Measurements from ENCODE around the gene G6PC3.
A peak's percentile ranks its signal among the peaks of the same experiment; 100 is the strongest.

The G6PC3 gene

DNA sequence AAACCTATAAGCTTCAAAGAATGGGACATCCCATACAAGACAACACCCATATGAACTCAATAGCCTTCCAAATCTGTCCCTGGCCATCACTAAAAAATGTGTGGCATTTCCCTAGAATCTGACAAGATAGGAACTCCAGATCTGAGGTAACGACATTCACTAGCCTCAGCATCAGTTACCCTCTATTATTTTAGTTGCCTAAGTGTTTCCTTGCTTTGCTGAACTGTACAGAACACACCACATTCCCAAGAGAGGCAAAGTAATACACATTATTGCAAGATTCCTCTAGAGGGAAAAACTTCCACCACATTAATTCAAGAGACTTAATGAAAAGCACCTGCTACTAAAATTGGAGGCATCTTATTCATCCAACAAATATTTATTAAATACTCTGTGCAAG lies 9.1 kb upstream of the G6PC3 start:
- DNase-seq = peak; percentile 56

- no peak for DNase-seq
Observed at GRCh38 chr17:44062871-44063270, 7.7 kb upstream of the G6PC3 start.

DNA sequence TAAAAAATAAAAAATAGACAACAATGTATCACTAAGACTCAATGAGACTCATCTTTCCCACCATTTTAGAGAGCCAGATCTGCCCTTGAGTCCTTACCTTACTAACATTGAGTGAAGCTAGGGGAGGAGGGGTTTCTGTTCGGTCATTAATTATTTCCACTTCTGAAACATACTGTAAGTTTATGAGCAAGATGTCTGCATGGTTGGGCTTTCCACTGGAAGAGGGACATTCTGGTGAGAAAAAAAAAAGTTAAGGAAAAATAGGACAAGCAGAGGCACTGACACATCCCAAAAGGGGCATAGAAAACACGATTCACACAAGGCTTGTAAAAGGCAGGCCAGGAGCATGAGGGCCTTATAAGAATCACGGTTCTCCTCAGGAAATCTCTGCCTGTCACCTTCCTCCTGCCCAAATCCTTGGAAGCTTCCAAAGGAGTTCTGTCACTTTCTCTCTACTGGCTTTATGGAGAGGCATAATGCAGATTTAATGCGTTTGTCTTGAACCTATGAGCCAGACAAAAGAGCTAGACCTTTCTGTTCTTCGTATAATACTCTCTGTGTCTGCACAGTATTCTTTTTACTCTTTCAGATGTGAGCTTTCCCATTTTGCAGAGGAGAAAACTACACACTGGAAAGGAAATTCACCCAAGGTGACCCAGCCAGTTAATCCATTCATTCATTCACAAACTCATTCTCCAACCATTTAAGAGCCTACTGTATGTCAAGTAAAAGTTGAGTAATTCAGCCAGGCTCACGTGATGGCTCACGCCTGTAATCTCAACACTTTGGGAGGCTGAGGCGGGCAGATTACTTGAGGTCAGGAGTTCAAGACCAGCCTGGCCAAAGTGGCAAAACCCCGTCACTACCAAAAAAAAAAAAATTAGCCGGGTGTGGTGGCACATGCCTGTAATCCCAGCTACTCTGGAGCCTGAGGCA lies 6.6 kb upstream of the G6PC3 start:
- DNase-seq = no peak

DNA sequence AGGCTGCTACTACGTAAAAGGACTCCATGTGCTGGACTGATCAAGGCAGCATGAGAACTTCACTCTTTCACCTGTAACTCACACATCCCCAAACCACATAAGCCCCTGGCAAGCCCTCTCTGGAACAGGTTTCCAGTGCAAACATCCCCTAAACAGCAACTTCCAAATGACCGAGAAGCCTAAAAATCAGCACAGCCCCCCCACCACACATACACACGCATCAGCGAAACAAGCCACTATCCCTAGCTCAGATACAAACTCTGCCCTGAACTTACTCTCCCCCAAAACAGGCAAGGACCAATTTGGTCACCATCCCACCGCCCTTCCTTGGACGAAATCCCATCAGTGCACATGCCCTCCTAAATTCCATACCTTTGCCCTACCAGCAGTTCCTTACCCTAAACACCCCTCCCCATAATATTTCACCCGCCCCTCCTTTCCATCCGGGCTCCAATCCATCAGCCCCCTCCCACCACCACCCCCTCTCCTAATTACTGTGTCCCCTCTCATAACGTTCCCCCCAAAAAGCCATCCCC lies 4.8 kb upstream of the G6PC3 start:
- DNase-seq = no peak

GRCh38 chr17:44066204-44066930 lies 4.2 kb upstream of the G6PC3 start, which contains the start of gene LSM12:
Gene LSM12 (minus strand): TSS chr17:44066671. CDS start chr17:44066587, 84 bp downstream.
- peak; percentile 92 for DNase-seq

GRCh38 chr17:44067545-44067940 lies 3.0 kb upstream of the G6PC3 start:
- no peak for DNase-seq

GRCh38 chr17:44069974-44070454 lies 521 bp upstream of the G6PC3 start:
- peak; percentile 26 for DNase-seq

- peak; percentile 82 for DNase-seq
Observed at GRCh38 chr17:44071198-44071520, 624 bp downstream of the G6PC3 start.

GRCh38 chr17:44071772-44072171 lies 1.2 kb downstream of the G6PC3 start:
- DNase-seq = no peak

DNA sequence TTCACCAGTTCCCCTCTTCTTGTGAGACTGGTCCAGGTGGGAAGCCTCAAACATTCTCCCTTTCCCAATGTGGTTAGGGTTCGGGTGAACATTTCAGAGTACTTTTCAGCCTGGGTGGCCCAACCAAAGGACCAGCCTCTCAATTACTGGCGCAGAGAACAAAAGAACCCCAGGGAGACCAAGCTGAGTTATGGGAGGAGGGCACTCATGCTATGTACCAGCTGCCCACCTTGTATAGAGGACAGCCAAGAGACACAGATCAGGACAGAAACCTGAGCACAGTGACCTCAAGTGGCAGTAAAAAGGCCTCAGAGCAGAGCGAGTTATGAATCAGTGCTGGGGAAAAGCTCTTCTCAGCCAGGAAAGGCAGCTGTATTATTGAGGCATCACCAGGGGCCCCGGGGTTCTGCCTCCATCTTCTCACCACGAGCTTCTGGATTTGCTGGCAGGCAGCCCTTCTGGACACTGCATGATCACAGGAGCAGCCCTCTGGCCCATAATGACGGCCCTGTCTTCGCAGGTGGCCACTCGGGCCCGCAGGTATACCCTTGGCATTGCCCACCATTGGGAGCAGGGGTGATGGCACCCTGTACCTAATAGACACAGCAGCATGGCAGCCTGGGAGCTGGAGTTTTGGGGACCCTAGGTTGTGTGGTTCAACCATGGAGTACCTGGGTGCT lies 3.8 kb downstream of the G6PC3 start:
- no peak for DNase-seq

GRCh38 chr17:44074911-44075285 lies 4.4 kb downstream of the G6PC3 start:
- DNase-seq = no peak

DNA sequence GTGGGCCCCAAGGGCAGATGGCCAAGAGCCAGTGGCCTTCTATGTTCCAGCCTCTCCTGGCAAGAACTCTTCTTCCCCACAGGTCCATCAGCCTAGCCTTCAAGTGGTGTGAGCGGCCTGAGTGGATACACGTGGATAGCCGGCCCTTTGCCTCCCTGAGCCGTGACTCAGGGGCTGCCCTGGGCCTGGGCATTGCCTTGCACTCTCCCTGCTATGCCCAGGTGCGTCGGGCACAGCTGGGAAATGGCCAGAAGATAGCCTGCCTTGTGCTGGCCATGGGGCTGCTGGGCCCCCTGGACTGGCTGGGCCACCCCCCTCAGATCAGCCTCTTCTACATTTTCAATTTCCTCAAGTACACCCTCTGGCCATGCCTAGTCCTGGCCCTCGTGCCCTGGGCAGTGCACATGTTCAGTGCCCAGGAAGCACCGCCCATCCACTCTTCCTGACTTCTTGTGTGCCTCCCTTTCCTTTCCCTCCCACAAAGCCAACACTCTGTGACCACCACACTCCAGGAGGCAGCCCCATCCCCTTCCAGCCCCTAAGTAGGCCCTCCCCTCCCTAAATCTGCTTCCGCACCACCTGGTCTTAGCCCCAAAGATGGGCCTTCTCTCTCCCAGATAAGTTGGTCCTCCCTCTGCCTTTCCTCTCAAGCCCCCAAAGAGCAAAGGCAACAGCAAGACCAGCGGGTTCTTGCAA lies 5.2 kb downstream of the G6PC3 start:
- DNase-seq = no peak

GRCh38 chr17:44076716-44077594 lies 6.4 kb downstream of the G6PC3 start:
- DNase-seq = no peak

DNA sequence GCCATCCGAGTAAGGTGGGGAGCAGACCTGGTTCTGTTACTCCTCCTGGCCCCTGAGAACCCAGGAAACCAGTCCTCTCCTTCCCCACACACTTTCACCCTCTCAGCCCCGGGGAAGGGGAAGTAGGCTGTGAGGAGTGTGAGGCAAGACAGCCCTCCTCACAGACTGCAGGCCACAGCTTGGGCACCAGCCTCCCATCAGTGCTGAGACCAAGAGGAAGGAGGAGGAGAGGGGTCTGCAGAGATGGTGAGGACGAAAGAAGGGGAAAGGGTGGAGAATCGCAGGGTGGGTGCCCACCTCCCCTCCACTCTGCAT lies 7.0 kb downstream of the G6PC3 start:
- no peak for DNase-seq

- DNase-seq = no peak
Observed at GRCh38 chr17:44078412-44078811, 7.9 kb downstream of the G6PC3 start.

DNA sequence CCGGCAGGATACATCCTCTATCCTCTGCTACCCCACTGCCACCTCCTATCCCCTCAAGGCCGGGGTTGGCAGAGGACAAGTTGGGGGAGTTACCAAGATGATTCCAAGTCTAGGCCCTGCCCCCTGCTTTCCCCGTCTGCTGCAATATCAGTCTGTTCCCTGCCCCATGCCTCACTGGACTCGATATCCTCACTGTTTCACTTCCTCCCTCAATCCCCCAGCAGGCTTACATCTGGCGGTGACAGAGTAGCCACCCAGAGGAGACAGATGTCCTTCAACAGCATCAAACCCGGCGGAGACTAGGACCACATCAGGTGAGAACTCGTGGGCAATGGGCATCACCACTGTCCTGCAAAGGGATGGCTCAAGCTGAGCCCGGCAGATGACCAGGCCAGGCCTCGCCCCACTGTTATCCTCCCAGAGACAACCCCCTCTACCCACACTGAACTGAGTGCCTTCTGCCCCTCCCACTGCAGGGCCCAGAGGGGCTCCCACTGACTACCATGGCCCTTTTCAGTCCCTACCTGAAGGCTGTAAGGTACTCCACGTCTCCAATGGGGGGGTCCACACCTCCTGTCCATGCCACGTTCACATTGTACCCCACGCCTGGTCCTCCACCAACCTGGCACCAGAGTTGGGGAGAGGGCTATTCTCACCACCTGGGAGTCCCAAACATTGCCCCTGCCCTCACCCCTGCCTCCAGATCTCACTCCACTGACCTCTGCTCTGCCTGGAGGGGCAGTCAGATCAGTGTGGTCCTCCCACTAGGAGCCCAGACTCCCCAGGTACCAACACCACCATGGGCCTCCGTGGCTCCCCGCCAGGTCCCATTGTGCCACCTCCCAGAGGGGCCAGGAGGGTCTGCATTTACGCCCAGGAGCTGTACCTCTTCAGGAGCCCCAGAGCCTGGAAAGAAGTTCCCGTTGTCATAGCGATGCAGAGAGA lies 9.6 kb downstream of the G6PC3 start:
- DNase-seq = no peak

GRCh38 chr17:44081681-44082080 lies 11.1 kb downstream of the G6PC3 start:
- no peak for DNase-seq

DNA sequence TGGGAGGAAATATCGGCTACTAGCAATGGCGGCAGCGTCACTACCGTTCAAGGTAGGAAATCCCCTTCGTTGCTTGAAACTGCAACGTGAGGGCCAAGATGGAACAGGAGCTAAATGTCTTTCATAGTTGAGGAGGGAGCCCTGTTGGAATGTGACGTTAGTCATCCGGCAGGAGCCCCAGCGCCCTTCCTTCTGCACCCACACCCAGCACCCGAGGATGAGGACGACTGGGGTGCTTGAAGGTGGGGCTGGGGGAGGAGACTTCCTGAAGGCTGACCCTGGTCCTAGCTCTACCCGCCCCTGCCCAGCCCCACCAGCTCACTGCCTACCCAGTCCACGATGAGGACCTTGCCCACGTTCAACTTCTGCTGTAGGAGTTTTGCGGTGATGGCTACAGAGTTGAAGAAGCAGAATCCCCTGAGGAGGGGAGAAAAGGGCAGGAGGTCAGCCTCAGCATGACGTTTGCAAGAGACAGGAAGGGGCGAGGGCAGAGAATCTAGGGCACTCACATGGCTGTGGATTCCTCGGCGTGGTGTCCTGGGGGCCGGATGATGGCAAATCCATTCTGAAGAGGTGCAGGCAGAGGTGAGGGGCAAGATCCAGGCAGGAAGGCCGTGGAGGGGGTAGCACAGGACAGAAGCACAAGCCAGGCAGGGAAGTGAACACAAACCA lies 11.9 kb downstream of the G6PC3 start:
- no peak for DNase-seq

- DNase-seq = no peak
Observed at GRCh38 chr17:44083250-44083849, 12.8 kb downstream of the G6PC3 start.
